HepG2 (cell line): Measurements from ENCODE around the gene HMGN4. TPM values are rescaled to one million over a fixed set of nuclear protein-coding genes. Genes with fewer than 3 reads are reported as not detected.
A peak's percentile ranks its signal among the peaks of the same experiment; 100 is the strongest.

Experiments used
- AHR ChIP-seq: IDR thresholded peaks from 2 replicates; pipeline ENCODE4 v1.6.1; 2018; ENCODE audit warnings: missing genetic modification reagents, missing compliant biosample characterization
- CREBL2 ChIP-seq: sonication (generic); formaldehyde crosslinking; IDR thresholded peaks from 2 replicates; pipeline ENCODE4 v1.8.1; 2023; ENCODE audit warnings: missing genetic modification reagents, mild to moderate bottlenecking, borderline replicate concordance
- DMAP1 ChIP-seq: IDR thresholded peaks from 2 replicates; pipeline ENCODE4 v1.6.1; 2016
- FOXA3 ChIP-seq: IDR thresholded peaks from 2 replicates; pipeline ENCODE4 v1.6.1; 2016; ENCODE audit warnings: missing genetic modification reagents, missing compliant biosample characterization
- FOXM1 ChIP-seq: sonication (generic); formaldehyde crosslinking; IDR thresholded peaks from 2 replicates; pipeline ENCODE4 v1.5.0; 2020; ENCODE audit warnings: missing genetic modification reagents
- FOXO1 ChIP-seq: sonication (generic); formaldehyde crosslinking; IDR thresholded peaks from 2 replicates; pipeline ENCODE4 v1.4.0; 2020; ENCODE audit warnings: missing genetic modification reagents
- HOXD1 ChIP-seq: sonication (generic); formaldehyde crosslinking; IDR thresholded peaks from 2 replicates; pipeline ENCODE4 v1.5.0; 2020; ENCODE audit warnings: missing genetic modification reagents
- KDM2A ChIP-seq: sonication (generic); formaldehyde crosslinking; IDR thresholded peaks from 2 replicates; pipeline ENCODE4 v1.4.0; 2020; ENCODE audit warnings: low read depth, missing genetic modification reagents, borderline replicate concordance
- MAX ChIP-seq: IDR thresholded peaks from 2 replicates; pipeline ENCODE4 v1.6.1; 2012; ENCODE audit warnings: inconsistent platforms
- MED1 ChIP-seq: sonication (generic); formaldehyde crosslinking; IDR thresholded peaks from 2 replicates; pipeline ENCODE4 v1.4.0; 2020; ENCODE audit warnings: missing genetic modification reagents
- PHF21A ChIP-seq: sonication (generic); formaldehyde crosslinking; IDR thresholded peaks from 2 replicates; pipeline ENCODE4 v1.5.0; 2020; ENCODE audit warnings: mild to moderate bottlenecking, missing genetic modification reagents
- PRDM15 ChIP-seq: sonication (generic); formaldehyde crosslinking; IDR thresholded peaks from 2 replicates; pipeline ENCODE4 v1.4.0; 2020; ENCODE audit warnings: missing genetic modification reagents
- RNF219 ChIP-seq: sonication (generic); formaldehyde crosslinking; IDR thresholded peaks from 2 replicates; pipeline ENCODE4 v1.5.0; 2020; ENCODE audit warnings: mild to moderate bottlenecking, missing genetic modification reagents
- SALL2 ChIP-seq: sonication (generic); formaldehyde crosslinking; IDR thresholded peaks from 2 replicates; pipeline ENCODE4 v1.8.1; 2023; ENCODE audit warnings: mild to moderate bottlenecking, missing genetic modification reagents, inconsistent platforms
- SIX1 ChIP-seq: sonication (generic); formaldehyde crosslinking; IDR thresholded peaks from 2 replicates; pipeline ENCODE4 v1.4.0; 2020; ENCODE audit warnings: missing genetic modification reagents, borderline replicate concordance
- SPEN ChIP-seq: sonication (generic); formaldehyde crosslinking; IDR thresholded peaks from 2 replicates; pipeline ENCODE4 v1.5.1; 2020; ENCODE audit warnings: low read depth, mild to moderate bottlenecking, missing genetic modification reagents
- SRF ChIP-seq: IDR thresholded peaks from 2 replicates; pipeline ENCODE4 v1.6.1; 2011; ENCODE audit warnings: mild to moderate bottlenecking, low read depth, low read length, moderate library complexity
- TGIF2 ChIP-seq: IDR thresholded peaks from 2 replicates; pipeline ENCODE4 v1.6.1; 2016; ENCODE audit warnings: control low read depth, missing compliant biosample characterization
- ZFP36 ChIP-seq: fragments of 150-350 bp; IDR thresholded peaks from 2 replicates; pipeline ENCODE4 v1.6.1; 2018; ENCODE audit warnings: borderline replicate concordance, low read length, low read depth; ENCODE audit not compliant: partially characterized antibody
- ZFP82 ChIP-seq: sonication (generic); formaldehyde crosslinking; IDR thresholded peaks from 2 replicates; pipeline ENCODE4 v1.5.1; 2020; ENCODE audit warnings: mild to moderate bottlenecking, missing genetic modification reagents, borderline replicate concordance
- ZKSCAN5 ChIP-seq: sonication (generic); formaldehyde crosslinking; IDR thresholded peaks from 2 replicates; pipeline ENCODE4 v1.5.1; 2020; ENCODE audit warnings: mild to moderate bottlenecking, missing genetic modification reagents
- ZNF10 ChIP-seq: sonication (generic); formaldehyde crosslinking; IDR thresholded peaks from 2 replicates; pipeline ENCODE4 v1.4.0; 2020; ENCODE audit warnings: mild to moderate bottlenecking, low read depth, missing genetic modification reagents, borderline replicate concordance
- ZNF12 ChIP-seq: sonication (generic); formaldehyde crosslinking; IDR thresholded peaks from 2 replicates; pipeline ENCODE4 v1.5.0; 2020; ENCODE audit warnings: missing genetic modification reagents
- ZNF776 ChIP-seq: sonication (generic); formaldehyde crosslinking; IDR thresholded peaks from 2 replicates; pipeline ENCODE4 v1.4.0; 2020; ENCODE audit warnings: mild to moderate bottlenecking, missing genetic modification reagents
- polyA plus RNA-seq, 8 experiments: library from polyadenylated mRNA; depleted of rRNA in 3 of 8; stranded (reverse) in 7 of 8; unstranded in 1 of 8; fragments of >200 nt; fragmentation: Illumina TruSeq in 4 of 8; extraction: Trizol in 4 of 8; gene quantifications; 2 replicates each; pipeline versions ENCODE4 v1.2.1 to v1.2.3, GENCODE V29; 2011 to 2016; ENCODE audit warnings: low read depth in 4 of 8, missing spikeins in 1 of 8, mixed read lengths in 1 of 8; ENCODE audit not compliant: insufficient read depth in 1 of 8
- total RNA-seq, 5 experiments: library from RNA; depleted of rRNA; stranded (reverse); fragments of >200 nt; fragmentation: Illumina TruSeq; extraction: Trizol; gene quantifications; 2 replicates each; pipeline ENCODE4 v1.2.3, GENCODE V29; 2016; ENCODE audit warnings: low read depth in 1 of 5

Gene HMGN4
- total and polyA plus RNA-seq, 2 of the 13 experiments (the other 11 are each of a cell fraction or from before 2014, with no cell fraction given), result 39.9 to 52.1 TPM

GRCh38 chr6:26550250-26550993 lies 12.3 kb downstream of the HMGN4 start (continued):
- TF ChIP-seq RNF219 (CRISPR knock-in tag) (no peak), DMAP1 (peak; percentile 15; the same call in 1 of the 2 replicates), MED1 (CRISPR knock-in tag) (peak; percentile 69), SPEN (peak; percentile 62; the same call in 1 of the 2 replicates), PHF21A (CRISPR knock-in tag) (0 out of 2 replicates have a peak, but pooled peaks have one; percentile 66), HOXD1 (CRISPR knock-in tag) (no peak), AHR (peak; percentile 65; the same call in 1 of the 2 replicates), TGIF2 (CRISPR knock-in tag) (no peak), CREBL2 (CRISPR knock-in tag) (no peak), ZNF12 (peak; percentile 22; the same call in 1 of the 2 replicates), ZNF776 (CRISPR knock-in tag) (no peak), FOXM1 (CRISPR knock-in tag) (no peak), FOXA3 (CRISPR knock-in tag) (peak; percentile 49), ZFP82 (CRISPR knock-in tag) (no peak), PRDM15 (no peak), FOXO1 (peak; percentile 53; the same call in 1 of the 2 replicates), SRF (no peak), SALL2 (CRISPR knock-in tag) (peak; percentile 66; the same call in 1 of the 2 replicates), ZKSCAN5 (no peak), KDM2A (CRISPR knock-in tag) (peak; percentile 76), ZFP36 (no peak), ZNF10 (CRISPR knock-in tag) (no peak), SIX1 (no peak), MAX (peak; percentile 83)
